Urothelium cell line (cell line): ENCODE results near the gene ITGB6.
"Not testable (repeated sequence)": the region's sequence is repeated elsewhere in the genome, so short reads cannot be mapped to it uniquely, and the experiment has no call there.

ENCODE experiments used
- DNase-seq: peaks from one replicate; pipeline ENCODE4 v3.0.0; 2011; ENCODE audit warnings: low spot score, mixed read lengths
- FAIRE-seq: peaks from 2 replicates; lab custom pipeline; 2011; peaks lifted over from hg19 to GRCh38; lab: Jason Lieb, UNC

ITGB6 gene

GRCh38 chr2:160194351-160194750 lies 5.7 kb downstream of the ITGB6 start:
- FAIRE-seq: no peak
- DNase-seq: no peak

DNA sequence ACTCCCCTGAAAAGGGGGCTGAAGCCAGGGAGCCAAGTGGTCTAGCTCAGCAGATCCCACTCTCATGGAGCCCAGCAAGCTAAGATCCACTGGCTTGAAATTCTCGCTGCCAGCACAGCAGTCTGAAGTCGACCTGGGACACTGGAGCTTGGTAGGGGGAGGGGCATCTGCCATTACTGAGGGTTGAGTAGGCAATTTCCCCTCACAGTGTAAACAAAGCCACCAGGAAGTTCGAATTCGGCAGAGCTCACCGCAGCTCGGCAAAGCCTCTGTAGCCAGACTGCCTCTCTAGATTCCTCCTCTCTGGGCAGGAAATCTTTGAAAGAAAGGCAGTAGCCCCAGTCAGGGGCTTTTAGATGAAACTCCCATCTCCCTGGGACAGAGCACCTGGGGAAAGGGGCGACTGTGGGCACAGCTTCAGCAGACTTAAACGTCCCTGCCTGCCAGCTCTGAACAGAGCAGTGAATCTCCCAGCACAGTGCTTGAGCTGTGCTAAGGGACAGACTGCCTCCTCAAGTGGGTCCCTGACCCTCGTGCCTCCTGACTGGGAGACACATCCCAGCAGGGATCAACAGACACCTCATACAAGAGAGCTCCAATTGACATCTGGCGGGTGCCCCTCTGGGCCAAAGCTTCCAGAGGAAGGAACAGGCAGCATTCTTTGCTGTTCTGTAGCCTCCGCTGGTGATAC lies 18.8 kb downstream of the ITGB6 start:
- not testable (repeated sequence) for FAIRE-seq, DNase-seq

GRCh38 chr2:160180690-160181089 lies 19.4 kb downstream of the ITGB6 start:
- FAIRE-seq, DNase-seq: not testable (repeated sequence)

- no peak for FAIRE-seq
Measured at GRCh38 chr2:160180172-160180571, 19.9 kb downstream of the ITGB6 start.

GRCh38 chr2:160175169-160176134 lies 24.6 kb downstream of the ITGB6 start:
- FAIRE-seq: no peak

More at GRCh38 chr2:160180172-160180571, 19.9 kb downstream of the ITGB6 start:
- no peak for DNase-seq

DNA sequence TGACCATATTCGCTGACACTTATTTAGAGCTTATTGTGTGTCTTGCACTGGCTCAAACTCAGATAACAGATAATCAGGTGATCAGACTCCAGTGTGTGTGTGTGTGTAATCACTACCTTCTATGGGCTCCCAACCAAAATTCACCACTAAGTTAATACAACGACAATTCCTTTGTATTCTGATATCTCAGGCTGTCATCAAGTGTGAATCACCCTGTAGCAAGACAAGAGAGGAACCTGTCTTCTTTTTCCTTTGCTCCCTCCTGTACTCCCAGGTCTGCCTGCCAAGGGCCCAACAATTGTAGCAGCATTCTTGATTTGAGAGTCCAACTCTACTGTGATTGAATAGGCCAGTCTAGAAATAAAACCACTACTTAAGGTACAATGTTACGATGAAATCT lies 25.8 kb downstream of the ITGB6 start:
- DNase-seq (no peak), FAIRE-seq (no peak)

More at GRCh38 chr2:160175169-160176134, 24.6 kb downstream of the ITGB6 start:
- no peak for DNase-seq

- DNase-seq (no peak), FAIRE-seq (no peak)
Measured at GRCh38 chr2:160169988-160170387, 30.1 kb downstream of the ITGB6 start.

DNA sequence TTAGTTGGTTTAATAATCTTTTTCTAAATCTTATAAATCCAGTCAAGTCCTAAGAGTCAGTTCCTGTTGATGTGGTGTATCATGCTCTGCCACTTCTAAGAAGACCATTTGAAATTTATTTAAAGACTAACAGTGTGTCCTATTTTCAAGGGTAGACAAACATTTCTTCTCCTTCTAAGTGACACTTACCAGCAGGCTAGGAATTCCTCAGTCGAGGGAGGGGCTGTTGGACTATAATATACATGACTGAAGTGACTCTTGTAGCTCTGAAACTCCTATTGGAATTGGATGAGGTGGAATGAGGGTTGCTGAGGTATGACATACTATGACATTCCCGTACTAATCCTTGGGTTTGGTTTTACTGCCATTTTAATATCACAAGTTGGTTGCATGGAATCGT lies 30.6 kb downstream of the ITGB6 start:
- DNase-seq (no peak), FAIRE-seq (no peak)

DNA sequence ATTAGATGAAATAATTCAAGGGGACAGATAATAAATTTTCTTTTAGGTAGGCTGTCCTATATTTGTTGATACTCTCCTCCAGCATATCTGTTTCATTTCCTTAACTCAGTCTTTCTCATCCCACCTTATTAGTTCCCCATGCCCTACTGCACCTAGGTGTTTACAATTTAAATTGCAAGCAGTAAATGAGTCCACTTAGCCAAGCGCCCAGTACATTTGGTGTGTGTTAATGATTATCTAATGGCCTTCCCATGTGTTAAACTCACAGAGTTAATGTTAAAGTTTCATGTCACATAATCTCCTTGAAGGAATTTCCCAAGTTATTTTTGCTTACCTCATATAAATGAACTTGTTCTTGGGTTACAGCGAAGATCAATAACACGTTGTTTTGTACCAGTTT lies 31.2 kb downstream of the ITGB6 start:
- DNase-seq (no peak), FAIRE-seq (no peak)

GRCh38 chr2:160167089-160167740 lies 32.9 kb downstream of the ITGB6 start:
- FAIRE-seq: no peak
- DNase-seq: no peak

- FAIRE-seq (no peak), DNase-seq (no peak)
Measured at GRCh38 chr2:160165996-160166395, 34.1 kb downstream of the ITGB6 start.

DNA sequence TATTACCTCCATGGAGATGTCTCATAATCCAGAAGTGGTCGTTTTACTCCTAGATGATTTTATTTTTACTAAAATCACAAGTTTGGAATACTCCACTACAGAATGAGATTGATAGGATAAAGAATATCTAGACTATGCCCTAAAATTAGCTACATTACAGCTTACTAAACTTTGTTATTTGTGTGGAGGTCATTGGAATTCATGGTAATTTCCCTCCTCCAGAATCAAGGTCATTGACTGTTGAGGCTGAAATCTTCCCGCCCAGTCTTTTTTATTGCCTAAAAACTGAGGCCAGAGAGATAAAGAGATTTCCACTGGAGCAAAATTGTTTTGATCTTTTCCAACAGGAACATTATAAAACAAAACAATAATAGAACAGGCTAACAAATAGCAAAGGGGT lies 35.0 kb downstream of the ITGB6 start:
- no peak for DNase-seq
- no peak for FAIRE-seq

- FAIRE-seq (no peak), DNase-seq (no peak)
Measured at GRCh38 chr2:160157861-160158829, 41.9 kb downstream of the ITGB6 start.

DNA sequence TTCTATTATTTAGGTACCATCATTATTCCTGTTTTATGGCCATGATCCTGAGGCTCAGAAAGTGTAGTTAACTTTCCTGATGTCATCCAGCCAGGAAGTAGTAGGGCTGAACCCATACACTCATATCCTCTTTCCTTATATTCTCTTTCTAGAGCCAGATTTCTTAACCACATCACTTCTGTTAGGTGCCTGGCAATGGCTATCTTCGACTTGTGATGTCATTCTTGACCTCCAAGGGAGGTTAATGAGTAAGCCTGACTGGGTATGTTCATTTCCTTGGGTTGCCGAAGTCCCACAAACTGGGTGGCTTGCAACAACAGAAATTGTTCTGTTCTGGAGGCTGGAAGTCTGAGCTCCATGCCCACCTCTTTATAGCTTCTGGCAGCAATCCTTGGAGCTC lies 43.4 kb downstream of the ITGB6 start:
- FAIRE-seq (no peak), DNase-seq (no peak)

DNA sequence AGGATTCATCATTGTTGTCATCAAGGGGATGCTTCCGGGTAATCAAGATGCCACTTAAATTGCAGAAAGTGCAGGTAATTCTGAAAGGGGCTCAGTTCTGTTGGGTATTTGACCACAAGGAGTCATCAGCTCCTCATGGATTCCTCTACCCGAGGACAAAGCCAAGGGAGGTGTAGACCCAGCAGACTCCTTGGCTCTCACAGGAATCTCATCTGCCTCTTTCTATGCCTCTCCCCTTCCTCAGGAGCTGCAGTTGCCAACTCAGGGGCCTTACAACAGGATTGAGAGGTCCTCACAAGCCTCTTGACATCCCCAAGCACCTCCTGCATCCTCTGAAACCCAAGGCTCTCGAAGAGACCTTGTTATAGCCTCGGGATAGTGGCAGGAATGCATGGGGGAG lies 44.0 kb downstream of the ITGB6 start:
- FAIRE-seq (no peak), DNase-seq (no peak)

DNA sequence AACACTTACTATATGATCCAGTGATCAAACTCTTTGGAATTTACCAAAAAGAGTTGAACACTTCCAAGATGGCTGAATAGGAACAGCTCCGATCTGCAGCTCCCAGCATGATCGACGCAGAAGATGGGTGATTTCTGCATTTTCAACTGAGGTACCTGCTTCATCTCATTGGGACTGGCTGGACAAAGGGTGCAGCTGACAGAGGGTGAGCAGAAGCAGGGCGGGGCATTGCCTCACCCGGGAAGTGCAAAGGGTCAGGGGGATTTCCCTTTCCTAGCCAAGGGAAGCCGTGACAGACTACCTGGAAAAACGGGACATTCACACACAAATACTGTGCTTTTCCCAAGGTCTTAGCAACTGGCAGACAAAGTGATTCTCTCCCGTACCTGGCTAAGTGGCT lies 51.7 kb downstream of the ITGB6 start:
- not testable (repeated sequence) for FAIRE-seq, DNase-seq

GRCh38 chr2:160145471-160145870 lies 54.6 kb downstream of the ITGB6 start:
- DNase-seq (no peak), FAIRE-seq (no peak)

- DNase-seq: no peak
Measured at GRCh38 chr2:160144280-160144990, 55.6 kb downstream of the ITGB6 start.

GRCh38 chr2:160142472-160142871 lies 57.6 kb downstream of the ITGB6 start:
- DNase-seq: no peak
- FAIRE-seq: no peak

More at GRCh38 chr2:160144280-160144990, 55.6 kb downstream of the ITGB6 start:
- FAIRE-seq: no peak
